Hepatocyte (in vitro differentiated cells): Measurements from ENCODE around the gene NOS1.

ENCODE experiments used
- CTCF ChIP-seq: fragments of 200-600 bp; sonication (generic); IDR thresholded peaks from 2 replicates; pipeline ENCODE4 v1.5.1; 2016; ENCODE audit warnings: antibody characterized with exemption, mild to moderate bottlenecking; ENCODE audit not compliant: poor library complexity
- EZH2 ChIP-seq: fragments of 200-600 bp; sonication (generic); IDR thresholded peaks from 2 replicates; pipeline ENCODE4 v1.6.1; 2016; ENCODE audit warnings: antibody characterized with exemption, mild to moderate bottlenecking, borderline replicate concordance
- EZH2phosphoT487 ChIP-seq: fragments of 200-600 bp; sonication (generic); IDR thresholded peaks from one replicate; pipeline ENCODE4 v1.6.1; 2018; ENCODE audit warnings: antibody characterized with exemption, mild to moderate bottlenecking, low read depth, moderate library complexity; ENCODE audit not compliant: unreplicated experiment, severe bottlenecking

DNA sequence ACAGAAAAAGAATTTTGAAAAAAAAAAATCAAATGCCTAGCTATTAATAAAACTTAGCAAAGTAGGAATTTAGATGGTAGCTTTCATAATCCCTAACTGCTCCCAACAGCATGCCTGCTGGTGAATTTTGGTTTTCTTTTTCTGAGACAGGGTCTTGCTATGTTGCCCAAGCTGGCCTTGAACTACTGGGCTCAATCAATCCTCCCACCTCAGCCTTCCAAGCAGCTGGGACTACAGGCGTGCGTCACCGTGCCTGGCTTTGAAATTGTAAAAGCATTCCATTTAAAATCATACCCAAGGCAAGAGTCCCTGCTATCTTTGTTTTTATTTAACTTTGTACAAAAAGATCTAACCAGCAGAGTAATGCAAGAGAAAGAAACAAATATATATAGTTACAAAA is 191.9 kb downstream of the NOS1 start:
- no peak for TF ChIP-seq CTCF
- no peak for TF ChIP-seq EZH2phosphoT487
- no peak for TF ChIP-seq EZH2
